ENCODE measurements around the gene SPINK4.

Gene SPINK4

GRCh38 chr9:33249087-33249658 lies 9.2 kb downstream of the SPINK4 start:
- no peak for DNase-seq (ENCODE audit: low spot score)
- Histone ChIP-seq H3K4me3 (no peak overlapping the region), H3K27ac (no peak overlapping the region)
- TF ChIP-seq, protein P1, sequence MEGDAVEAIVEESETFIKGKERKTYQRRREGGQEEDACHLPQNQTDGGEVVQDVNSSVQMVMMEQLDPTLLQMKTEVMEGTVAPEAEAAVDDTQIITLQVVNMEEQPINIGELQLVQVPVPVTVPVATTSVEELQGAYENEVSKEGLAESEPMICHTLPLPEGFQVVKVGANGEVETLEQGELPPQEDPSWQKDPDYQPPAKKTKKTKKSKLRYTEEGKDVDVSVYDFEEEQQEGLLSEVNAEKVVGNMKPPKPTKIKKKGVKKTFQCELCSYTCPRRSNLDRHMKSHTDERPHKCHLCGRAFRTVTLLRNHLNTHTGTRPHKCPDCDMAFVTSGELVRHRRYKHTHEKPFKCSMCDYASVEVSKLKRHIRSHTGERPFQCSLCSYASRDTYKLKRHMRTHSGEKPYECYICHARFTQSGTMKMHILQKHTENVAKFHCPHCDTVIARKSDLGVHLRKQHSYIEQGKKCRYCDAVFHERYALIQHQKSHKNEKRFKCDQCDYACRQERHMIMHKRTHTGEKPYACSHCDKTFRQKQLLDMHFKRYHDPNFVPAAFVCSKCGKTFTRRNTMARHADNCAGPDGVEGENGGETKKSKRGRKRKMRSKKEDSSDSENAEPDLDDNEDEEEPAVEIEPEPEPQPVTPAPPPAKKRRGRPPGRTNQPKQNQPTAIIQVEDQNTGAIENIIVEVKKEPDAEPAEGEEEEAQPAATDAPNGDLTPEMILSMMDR (IDR thresholded peaks at IDR 0.05): no peak

- H3K4me3 ChIP-seq: no peak overlapping the region
- no peak for DNase-seq (ENCODE audit: low spot score)
Measured at GRCh38 chr9:33249983-33250382, 10.0 kb downstream of the SPINK4 start.

GRCh38 chr9:33250458-33250995 lies 10.6 kb downstream of the SPINK4 start:
- Histone ChIP-seq H3K27ac (no peak overlapping the region), H3K4me3 (no peak overlapping the region)
- DNase-seq (ENCODE audit: low spot score): no peak
- TF ChIP-seq, protein P1 (IDR thresholded peaks at IDR 0.05): no peak

More at GRCh38 chr9:33249983-33250382, 10.0 kb downstream of the SPINK4 start:
- TF ChIP-seq, protein P1 (IDR thresholded peaks at IDR 0.05): no peak
- H3K27ac ChIP-seq: no peak overlapping the region

- TF ChIP-seq, protein P1 (IDR thresholded peaks at IDR 0.05): no peak
- Histone ChIP-seq H3K27ac (no peak overlapping the region), H3K4me3 (no peak overlapping the region)
- no peak for DNase-seq (ENCODE audit: low spot score)
Measured at GRCh38 chr9:33254211-33254610, 14.2 kb downstream of the SPINK4 start.

DNA sequence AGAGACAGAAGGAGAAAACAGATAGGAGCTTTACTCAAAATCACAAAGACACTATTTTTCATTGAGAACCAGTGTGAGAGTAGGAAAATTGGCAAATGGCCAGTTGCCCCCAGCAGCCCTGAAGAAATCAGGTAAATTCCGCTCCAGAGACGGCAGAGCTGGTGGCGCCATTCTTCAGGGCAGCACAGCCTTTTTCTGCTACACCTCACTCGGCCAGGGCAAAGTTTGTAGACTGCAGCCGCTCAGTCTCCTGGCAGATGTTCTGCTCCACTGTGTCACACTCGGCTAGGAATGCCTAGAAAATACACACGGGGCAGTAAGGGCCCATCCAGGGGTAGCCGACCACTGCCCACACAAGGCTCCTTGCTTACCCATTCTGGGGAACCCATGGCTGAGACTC lies 15.0 kb downstream of the SPINK4 start:
- H3K27ac ChIP-seq: no peak overlapping the region
- DNase-seq (ENCODE audit: low spot score): no peak
- TF ChIP-seq, protein P1 (IDR thresholded peaks at IDR 0.05): no peak

GRCh38 chr9:33255471-33255870 lies 15.5 kb downstream of the SPINK4 start:
- DNase-seq (ENCODE audit: low spot score): no peak
- Histone ChIP-seq H3K4me3 (no peak overlapping the region), H3K27ac (no peak overlapping the region)
- TF ChIP-seq, protein P1 (IDR thresholded peaks at IDR 0.05): no peak

More for the DNA sequence above, 15.0 kb downstream of the SPINK4 start:
- no peak overlapping the region for H3K4me3 ChIP-seq

- Histone ChIP-seq H3K27ac (no peak overlapping the region), H3K4me3 (no peak overlapping the region)
- TF ChIP-seq, protein P1 (IDR thresholded peaks at IDR 0.05): no peak
- no peak for DNase-seq (ENCODE audit: low spot score)
Measured at GRCh38 chr9:33256236-33256635, 16.3 kb downstream of the SPINK4 start.

Measured in coronary artery (tissue), 2 donors.